ENCODE results near the gene CTCFL.
A peak's percentile ranks its signal among the peaks of the same experiment; 100 is the strongest.

CTCFL gene

GRCh38 chr20:57527728-57528127 is 2.8 kb upstream of the CTCFL start:
- TF ChIP-seq CTCF (IDR thresholded peaks at IDR 0.05) = no peak

- no peak for TF ChIP-seq CTCF (IDR thresholded peaks at IDR 0.05)
These were observed 2.0 kb upstream of the CTCFL start for GRCh38 chr20:57526885-57527460.

GRCh38 chr20:57526087-57526884 is 1.3 kb upstream of the CTCFL start:
- 0 out of 2 replicates have a peak, but pooled peaks have one; percentile 13 for TF ChIP-seq CTCF (IDR thresholded peaks at IDR 0.05)

GRCh38 chr20:57525328-57526086 is 567 bp upstream of the CTCFL start:
- TF ChIP-seq CTCF (IDR thresholded peaks at IDR 0.05) = no peak

- TF ChIP-seq CTCF (IDR thresholded peaks at IDR 0.05) = no peak
These were observed 1.2 kb downstream of the CTCFL start for GRCh38 chr20:57523782-57524181.

GRCh38 chr20:57522380-57523140 is 2.4 kb downstream of the CTCFL start:
- TF ChIP-seq CTCF (IDR thresholded peaks at IDR 0.05) = no peak

GRCh38 chr20:57517904-57518303 is 7.0 kb downstream of the CTCFL start:
- TF ChIP-seq CTCF (IDR thresholded peaks at IDR 0.05) = no peak

Data from LNCAP (cell line).